Activated CD4-positive, alpha-beta T cell treated with anti-CD3 and anti-CD28 coated beads, Interleukin-2, Interleukin-4, amounts not matched to agents 100 ng/mL and 50 ng/mL, durations not matched to agents 16 hours and 8 hours (primary cell): ENCODE data around the gene EPSTI1.
A peak's percentile ranks its signal among the peaks of the same experiment; 100 is the strongest.

Source experiments
- DNase-seq: peaks from one replicate; pipeline ENCODE4 v3.0.0-alpha.2; 2020; ENCODE audit warnings: low spot score

The EPSTI1 gene

DNA sequence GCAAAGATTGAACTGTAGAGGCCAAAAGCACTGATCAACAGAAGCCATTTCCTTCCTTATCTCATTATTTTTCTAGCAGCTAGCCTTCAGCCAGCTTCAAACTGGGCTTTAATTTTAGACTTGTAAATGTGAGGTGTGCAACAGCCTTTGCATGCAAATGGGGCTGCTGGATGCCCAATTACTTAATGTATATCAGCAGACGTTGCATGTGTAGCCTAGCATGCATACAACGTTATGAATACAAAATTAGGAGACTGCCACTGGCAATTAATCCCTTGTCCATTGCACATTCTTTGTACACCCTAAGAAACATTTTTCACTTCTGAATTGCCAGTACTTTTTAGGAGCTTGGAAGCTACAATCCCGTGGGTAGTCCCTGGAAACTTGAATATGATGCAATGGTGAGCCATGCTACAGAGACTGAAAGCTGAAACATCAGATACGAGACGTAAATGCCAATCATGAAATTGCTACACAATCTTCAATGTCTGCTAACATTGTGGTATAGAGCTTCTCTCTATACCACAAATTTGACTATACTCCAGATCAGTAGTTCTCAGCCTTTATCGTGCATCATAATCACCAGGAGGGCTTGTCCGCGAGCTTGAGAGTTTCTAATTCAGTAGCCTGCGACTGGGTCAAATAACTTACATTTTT is 20.2 kb downstream of the EPSTI1 start:
- DNase-seq = no peak

DNA sequence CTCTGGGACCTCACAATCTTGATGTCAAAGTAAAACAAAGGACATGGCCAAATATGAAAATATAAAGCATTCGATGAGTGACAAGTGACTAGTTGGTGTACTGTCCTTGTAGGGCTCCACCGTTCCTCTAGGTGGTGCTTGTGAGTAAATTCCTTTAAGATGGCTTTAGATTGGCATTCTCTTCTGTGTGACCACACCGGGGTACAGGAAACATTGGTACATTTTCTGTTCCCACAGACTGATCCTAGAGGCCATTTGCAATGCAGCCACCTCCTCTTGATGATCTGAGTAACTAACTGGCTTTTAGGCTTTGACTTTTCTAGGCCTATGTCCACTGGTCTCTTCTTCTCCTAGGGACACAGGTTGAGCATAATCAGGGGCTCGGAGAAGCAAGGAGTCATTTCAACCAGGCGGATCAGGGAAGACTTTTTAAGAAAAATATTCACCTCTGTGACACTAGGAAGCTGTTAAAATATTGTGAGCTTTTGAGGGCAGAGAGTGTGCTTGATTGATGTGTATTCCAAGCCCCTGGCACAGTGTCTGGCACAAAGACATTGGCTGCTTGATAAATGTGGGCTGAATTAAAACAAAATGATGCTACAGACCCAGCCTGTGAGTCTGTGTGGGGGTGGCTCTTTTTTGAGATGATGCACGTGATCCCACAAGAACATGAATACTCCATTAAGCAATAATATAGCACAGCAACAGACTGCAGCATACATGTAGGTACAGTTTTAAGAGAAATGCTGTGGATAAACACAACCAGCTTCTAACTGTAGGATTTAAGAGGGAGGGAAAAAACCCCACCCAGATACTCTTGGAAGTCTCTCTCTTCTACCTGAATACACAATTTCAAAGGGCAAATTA is 21.0 kb downstream of the EPSTI1 start:
- peak; percentile 63 for DNase-seq

DNA sequence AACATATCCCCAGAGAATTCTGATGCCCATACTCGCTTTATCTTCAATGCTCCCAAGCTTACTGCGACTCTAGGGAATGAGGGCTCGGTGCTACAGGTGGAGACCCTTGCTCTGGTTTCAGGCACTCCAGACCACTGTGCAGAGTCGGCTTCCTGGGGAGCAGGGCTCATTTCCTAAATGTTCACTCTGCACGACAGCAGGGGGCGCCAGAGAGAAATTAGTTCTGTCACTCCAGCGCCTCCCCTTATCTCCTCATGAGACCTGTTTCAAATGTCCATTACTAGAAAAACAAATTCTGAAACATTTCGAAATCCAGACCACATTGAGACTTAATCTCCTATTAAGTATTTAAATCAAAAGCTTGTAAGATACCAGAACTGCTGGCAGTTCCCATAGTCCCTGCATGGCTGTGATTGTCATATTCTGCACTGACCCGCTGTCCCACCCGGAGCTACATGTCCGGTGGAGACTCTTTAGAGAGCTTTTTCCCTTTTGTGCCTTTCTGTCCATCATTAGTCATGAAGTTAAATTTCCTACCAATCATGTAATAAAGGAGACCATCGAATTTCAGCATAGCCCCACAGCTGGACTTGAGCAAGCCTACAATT is 22.4 kb downstream of the EPSTI1 start:
- peak; percentile 74 for DNase-seq

DNA sequence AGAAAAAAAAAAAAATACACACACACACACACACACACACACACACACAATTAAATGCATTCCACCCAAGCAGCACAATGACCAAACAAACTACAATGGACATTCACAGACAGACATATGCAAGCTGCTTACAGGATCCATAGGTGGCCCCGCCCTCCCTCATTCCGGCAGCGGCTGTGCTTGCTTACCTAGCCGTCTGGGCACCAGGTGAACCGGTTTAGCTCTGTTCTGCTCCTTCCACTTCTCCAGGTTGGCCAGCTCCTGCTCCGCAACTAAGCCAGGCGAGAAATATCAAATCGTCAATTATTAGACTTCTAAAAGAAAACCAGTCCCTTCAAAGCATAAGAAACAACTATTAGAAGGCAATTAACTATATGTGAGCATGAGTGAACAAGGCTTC is 23.1 kb downstream of the EPSTI1 start:
- no peak for DNase-seq

GRCh38 chr13:42967660-42968059 is 24.4 kb downstream of the EPSTI1 start:
- no peak for DNase-seq

DNA sequence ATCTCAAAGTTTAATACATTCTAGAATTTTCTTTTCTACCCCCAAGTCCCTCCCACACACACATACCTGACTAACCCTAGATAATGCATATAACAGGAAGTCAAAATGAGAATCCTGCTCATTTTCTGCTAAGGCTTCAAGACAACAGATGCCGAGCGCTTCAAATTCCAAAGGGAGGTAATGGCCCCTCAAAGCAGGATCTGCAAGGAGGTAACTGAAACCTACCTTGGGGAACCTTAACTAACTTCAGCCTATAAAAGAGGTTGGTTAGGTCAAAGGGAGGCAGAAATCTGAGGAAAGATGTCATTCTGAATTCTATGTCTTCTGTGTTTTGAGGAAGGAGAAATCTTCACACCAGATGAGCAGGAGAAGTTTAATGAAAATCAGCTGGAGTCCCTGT is 26.8 kb downstream of the EPSTI1 start:
- no peak for DNase-seq

- DNase-seq = no peak
Measured at GRCh38 chr13:42964761-42965161, 27.3 kb downstream of the EPSTI1 start.

DNA sequence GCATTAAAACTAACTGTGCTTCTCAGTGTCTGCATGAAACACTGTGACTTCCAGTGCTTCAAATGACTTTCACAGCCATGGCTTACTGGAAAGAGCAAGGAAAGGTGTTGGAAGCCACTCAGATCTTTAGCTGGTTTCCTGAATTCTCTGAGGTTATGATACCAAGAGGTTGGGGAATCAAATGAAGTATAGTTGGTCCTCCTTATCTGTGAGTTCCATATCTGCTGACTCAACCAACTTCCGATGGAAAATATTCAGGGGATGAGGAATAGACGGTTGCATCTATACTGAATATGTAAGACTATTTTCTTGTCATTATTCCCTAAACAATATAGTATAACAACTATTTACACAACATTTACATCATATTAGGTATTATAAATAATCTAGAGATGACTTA is 32.4 kb downstream of the EPSTI1 start:
- no peak for DNase-seq

GRCh38 chr13:42957881-42958280 is 34.2 kb downstream of the EPSTI1 start:
- no peak for DNase-seq

DNA sequence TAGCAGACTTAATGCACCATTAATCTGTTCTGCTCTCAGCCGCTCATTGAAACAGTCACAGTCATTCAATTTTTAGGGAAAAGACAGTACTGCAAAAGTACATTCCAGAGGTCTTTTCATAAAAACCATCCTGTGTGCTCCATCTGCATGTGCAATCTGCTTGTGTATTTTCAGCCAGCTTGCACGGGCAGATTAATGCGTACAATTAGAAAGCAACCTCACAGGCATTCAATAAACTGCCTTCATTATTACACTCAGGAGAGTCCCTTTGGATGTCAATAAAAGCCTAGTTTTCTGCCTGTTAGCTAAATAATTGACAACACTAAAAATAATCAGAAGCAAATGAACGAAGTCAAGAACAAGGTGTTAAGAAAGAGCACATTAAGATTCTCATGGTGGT is 41.9 kb downstream of the EPSTI1 start:
- no peak for DNase-seq

GRCh38 chr13:42947925-42948324 is 44.1 kb downstream of the EPSTI1 start:
- DNase-seq = no peak

DNA sequence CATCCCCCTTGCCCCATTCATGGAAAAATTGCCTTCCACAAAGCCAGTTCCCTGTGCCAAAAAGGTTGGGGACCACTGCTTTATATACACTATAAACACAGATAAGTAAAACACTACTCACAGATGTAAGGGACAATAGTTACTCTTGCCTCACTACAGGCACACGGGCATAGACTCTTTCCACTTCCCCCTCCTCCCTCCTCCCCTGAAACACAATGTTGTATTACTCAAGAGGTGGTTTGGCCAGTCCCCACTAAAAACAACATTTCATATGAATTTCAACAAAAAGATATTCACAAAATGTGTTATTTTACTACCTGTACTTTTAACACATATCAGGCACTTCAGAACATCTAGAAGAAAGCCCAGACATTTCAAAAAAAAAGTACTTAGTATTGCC is 45.1 kb downstream of the EPSTI1 start:
- no peak for DNase-seq

DNA sequence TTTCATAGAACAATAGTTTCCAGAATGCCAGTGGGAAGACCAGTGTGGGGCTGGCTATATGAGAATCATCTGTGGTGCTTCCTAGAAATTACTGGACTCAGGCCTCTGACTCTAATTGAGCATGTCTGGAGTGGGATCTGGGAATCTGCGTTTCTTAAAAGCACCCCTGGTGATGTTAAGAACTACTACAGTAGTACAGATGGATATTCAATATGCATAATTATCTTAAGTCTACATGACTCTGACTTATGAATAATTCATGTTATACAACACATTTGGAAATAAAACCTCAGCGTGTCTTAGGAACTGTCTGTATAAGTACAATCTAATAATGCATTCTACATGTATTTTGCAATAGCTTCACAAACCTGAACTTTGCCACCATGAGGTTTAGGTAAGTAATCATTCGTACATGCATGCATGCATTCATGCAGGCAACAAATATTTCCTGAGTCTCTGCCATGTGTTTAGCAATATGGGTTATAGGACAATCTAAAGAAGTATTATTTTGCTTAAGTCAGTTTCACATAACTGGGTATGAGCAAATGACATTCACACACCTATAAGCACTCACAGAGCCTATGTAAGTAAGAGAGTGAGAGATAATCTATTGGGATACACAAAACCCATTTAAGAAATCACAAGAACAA is 62.0 kb downstream of the EPSTI1 start:
- DNase-seq = no peak

- DNase-seq = no peak
Measured at GRCh38 chr13:42926555-42926954, 65.5 kb downstream of the EPSTI1 start.

DNA sequence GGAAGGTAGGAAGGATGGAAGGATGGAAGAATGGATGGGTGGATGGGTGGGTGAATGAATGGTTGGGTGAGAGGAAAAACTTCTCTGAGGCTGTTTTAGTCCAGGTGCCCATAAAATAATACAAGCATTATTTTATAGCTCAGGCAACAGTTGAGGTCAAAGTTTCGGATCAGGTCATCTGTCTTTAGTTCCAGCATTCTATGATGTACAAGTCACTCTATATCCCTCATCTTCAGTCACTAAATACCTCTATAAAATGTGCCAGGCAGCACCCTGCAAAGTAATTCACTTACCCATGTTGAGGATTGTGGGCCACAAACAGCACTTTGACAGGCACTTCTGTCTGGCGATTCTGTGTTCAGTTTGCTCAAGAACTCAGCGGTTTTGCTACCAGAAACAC is 66.0 kb downstream of the EPSTI1 start:
- DNase-seq = no peak

- DNase-seq = peak; percentile 8
Measured at GRCh38 chr13:42925626-42926025, 66.4 kb downstream of the EPSTI1 start.

DNA sequence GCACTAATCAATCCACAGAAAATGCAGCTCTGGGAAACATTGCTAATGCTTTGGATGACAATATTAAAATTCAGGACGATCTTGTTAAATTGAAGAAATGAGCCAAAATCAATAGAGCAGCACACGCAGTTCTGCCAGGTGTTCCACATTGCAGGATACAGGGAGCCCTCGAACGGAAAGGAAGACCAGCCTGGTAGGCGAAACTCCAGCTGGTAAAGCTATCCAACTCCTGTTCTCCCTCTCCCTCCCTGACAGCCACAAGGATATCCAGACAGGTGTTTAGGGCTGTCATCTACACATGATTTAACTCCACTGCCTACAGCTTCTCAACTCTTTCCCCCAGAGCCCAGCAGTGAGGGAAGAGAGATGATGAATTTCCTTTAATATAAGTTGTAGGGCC is 67.7 kb downstream of the EPSTI1 start:
- no peak for DNase-seq

DNA sequence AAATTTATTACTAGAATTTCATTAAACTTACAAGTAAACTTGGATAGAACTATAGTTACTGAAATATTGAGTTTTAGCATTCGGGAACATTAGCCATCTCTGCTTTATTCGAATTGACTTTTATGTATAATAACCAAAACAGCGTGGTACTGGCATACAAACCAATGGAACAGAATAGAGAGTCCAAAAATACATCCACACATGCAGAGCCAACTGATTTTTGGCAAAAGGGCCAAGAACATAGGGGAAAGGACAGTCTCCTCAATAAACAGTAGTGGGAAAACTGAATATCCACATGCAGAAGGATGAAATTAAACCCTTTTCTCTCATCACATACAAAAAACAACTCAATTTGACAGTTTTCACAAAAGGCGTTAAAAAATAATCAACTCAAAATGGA is 84.3 kb downstream of the EPSTI1 start:
- DNase-seq = no peak

DNA sequence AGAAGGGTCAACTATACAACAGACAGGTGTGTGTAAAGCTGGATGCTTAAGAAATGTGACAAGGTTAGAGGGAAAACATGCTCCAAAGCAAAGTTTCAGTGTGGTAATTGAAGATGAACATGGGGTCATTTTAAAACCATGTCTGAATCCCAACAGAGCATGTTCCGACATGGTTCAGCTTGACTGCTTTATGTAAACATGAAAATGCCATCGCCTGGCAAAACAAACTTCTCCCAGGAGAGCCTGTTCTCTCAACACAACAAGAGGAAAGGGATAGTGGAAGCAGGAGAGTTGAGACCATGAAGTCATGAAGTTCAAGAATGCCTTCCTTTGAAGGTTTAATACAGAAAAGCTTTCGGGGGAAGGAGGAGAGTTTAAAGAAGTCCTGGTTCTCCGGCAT is 85.8 kb downstream of the EPSTI1 start:
- DNase-seq = no peak

- no peak for DNase-seq
Measured at GRCh38 chr13:42905579-42905978, 86.5 kb downstream of the EPSTI1 start.

DNA sequence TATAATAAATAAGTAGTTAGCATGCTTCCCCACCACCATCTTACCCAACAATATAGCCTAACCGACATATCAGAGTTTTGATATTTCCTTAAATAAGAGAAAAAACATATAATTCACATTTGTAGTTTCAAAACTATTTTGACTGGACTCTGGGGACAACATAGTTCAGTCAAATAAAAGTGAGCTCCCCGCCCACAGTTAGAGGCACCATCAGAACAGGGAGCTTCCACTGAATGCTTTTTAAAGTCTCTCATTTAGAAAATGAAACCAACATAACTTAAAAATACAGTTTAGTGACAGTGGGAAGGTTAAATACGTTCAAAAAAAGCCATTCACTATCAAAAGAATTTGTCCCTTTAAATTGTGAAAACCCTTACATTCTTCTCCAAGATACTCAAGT is 92.8 kb downstream of the EPSTI1 start:
- no peak for DNase-seq

DNA sequence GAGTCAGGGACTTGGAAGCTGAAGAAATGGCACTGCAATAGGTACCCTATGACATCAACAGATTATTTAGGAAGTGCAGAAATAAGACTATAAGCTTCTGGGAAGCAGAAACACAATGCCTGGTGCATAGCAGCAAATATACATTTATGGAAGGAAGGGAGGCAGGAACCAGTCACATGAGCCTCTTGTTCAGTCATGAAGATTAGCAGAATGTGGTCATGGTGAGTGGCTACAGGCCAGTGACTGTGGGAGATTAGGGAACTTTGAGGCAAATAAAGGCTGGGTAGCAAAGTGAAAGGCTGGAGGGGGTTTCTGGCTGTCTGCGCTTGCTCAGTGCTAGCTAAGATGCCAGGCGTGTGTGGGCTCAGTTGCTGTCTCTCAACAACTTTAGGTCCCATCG is 96.3 kb downstream of the EPSTI1 start:
- DNase-seq = no peak

DNA sequence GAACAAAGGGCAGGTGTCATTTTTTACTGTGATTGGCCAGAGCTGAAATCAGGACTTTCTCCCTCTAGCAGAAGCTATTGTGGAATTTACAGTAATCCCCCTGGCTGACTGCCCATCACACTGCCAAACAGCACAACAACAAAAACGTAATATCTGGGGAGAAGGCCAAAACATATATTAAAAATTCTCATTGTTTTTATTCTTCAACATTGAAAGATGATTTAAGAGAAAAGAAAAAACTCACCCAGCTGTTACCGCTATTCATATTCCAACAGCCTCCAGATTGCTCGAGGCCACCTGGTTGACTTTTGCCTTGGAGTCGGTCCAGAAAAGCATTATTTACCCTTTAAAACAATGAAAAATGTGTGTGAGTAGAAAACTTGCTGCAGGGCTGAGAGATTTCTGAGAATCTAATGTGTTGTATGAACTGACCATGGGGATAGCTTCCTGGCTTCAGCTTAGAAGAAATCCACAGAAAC is 97.2 kb downstream of the EPSTI1 start:
- DNase-seq = no peak
